H7 (cell line): ENCODE measurements around the gene DNAJC2. TPM values are rescaled to one million over a fixed set of nuclear protein-coding genes. Genes with fewer than 3 reads are reported as not detected.

Experiments
- DNase-seq: peaks from one replicate; pipeline ENCODE4 v3.0.0; 2012
- H3K27me3 ChIP-seq: 2 replicates; pipeline ENCODE4 v1.6.0; 2011; ENCODE audit warnings: mild to moderate bottlenecking, low read length; ENCODE audit not compliant: control insufficient read depth, insufficient read depth
- H3K36me3 ChIP-seq: replicated peaks from 2 replicates; pipeline ENCODE4 v1.5.1; 2011; ENCODE audit warnings: low read length; ENCODE audit not compliant: control insufficient read depth, insufficient read depth
- H3K4me3 ChIP-seq: 2 replicates; pipeline ENCODE4 v1.5.1; 2011; ENCODE audit warnings: low read depth, mild to moderate bottlenecking, control low read depth, low read length, moderate library complexity; ENCODE audit not compliant: insufficient read depth
- total RNA-seq: library from RNA; depleted of rRNA; stranded (reverse); fragments of >200 nt; shearing (Covaris generic); gene quantifications from 2 replicates; pipeline ENCODE4 v1.2.3, GENCODE V29; 2014

The DNAJC2 gene
- total RNA-seq, 1 experiment from 2014 or later: 27.1 TPM

DNA sequence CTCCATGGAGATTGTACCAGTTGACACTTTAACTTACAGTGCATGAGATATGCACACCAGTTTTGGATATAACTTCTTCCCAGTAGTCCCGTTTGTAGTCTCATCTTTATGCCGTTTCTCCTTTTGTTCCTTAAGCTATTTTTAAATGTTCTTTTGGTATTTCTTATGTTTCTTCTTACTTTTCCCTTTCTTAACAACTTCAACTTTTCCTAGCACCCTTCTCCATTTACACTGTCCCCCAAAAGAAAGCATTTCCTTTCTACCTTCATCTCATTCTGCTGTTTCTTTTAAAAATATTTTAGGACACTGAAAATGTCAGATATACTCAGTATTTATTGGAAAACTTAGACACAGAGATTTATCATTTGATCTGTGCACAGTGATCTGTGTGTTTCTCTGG is 4.4 kb upstream of the DNAJC2 start:
- Histone ChIP-seq H3K4me3 (no peak overlapping the region), H3K27me3 (no peaks in the 10 kb centered on the region), H3K36me3 (no peaks in the 10 kb centered on the region; the same call in none of the 2 replicates)
- no peak for DNase-seq

DNA sequence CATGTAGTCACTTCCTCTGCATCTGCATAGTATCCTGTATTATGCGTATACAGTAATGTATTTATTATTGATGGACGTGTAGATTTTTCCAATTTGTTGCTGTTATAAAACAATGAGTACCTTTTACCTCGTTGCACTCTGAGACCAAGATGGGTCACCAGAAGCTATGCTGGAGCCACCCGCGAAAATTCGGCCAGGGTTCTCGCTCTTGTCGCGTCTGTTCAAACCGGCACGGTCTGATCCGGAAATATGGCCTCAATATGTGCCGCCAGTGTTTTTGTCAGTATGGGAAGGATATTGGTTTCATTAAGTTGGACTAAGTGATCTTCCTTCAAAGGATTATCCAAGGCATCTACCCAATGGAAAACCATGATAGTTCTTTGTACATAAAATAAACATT is 3.9 kb upstream of the DNAJC2 start:
- H3K27me3 ChIP-seq: no peaks in the 10 kb centered on the region
- H3K36me3 ChIP-seq: no peaks in the 10 kb centered on the region; the same call in none of the 2 replicates
- no peak for DNase-seq
- H3K4me3 ChIP-seq: peak overlapping the region; percentile 91

DNA sequence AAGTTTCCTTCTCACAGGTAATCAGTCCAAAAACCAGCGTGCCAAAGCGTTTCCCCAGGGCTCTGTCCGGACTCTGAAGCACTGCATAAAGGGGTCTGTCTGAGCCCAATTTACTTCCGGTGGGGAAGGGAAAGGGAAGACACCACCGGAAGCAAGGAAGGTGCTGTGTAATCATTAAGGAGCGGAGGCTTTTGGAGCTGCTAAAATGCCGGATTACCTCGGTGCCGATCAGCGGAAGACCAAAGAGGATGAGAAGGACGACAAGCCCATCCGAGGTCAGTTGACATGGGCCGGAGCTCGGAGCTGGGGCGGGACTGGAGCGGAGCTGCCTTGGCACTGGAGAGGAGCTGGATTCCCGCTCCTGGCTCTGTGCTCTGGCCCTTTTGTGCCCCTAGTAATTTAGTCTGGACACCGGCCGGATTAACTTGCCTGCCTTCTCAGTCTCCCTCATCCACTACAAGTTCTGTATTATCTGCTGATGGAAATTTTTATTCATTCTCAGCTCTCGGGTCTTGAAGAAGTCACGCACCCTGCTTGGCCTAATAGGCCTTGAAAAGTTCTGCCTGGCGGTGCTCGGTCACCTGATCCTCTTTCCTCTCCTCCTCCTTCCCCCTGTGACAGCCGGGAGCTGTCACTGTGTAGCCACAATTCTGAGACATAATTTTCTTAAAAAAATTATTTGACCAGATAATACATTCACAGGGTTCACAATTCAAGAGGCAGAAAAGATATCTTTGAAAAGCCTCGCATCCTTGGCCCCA is 3.1 kb upstream of the DNAJC2 start, which contains the start of gene PSMC2:
PSMC2 (plus strand) TSS at position 137 of the 761 bp plus-strand sequence; CDS start at position 206, 69 bp downstream.
- no peaks in the 10 kb centered on the region; the same call in none of the 2 replicates for H3K36me3 ChIP-seq
- DNase-seq: peak; percentile 76
- H3K4me3 ChIP-seq: peak within 1 kb of the TSS; percentile 91
- no peaks in the 10 kb centered on the region for H3K27me3 ChIP-seq

DNA sequence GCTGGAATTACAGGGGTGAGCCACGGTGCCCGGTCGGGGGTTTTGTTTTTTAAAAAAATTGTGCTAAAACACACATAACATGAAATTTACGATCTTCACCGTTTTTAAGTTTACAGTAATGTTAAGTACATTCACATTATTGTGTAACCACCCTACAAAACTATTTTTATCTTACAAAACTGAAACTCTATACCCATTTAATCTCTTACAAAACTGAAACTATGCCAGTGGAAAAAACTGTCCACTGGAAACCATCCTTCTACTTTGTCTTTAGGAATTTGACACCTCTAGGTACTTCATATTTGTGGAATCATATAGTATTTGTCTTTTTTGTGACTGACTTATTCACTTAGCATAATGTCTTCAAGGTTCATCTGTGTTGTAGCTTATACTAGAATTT is 1.8 kb upstream of the DNAJC2 start:
- no peak overlapping the region for H3K4me3 ChIP-seq
- no peaks in the 10 kb centered on the region for H3K27me3 ChIP-seq
- H3K36me3 ChIP-seq: no peaks in the 10 kb centered on the region; the same call in 1 of the 2 replicates
- DNase-seq: no peak

DNA sequence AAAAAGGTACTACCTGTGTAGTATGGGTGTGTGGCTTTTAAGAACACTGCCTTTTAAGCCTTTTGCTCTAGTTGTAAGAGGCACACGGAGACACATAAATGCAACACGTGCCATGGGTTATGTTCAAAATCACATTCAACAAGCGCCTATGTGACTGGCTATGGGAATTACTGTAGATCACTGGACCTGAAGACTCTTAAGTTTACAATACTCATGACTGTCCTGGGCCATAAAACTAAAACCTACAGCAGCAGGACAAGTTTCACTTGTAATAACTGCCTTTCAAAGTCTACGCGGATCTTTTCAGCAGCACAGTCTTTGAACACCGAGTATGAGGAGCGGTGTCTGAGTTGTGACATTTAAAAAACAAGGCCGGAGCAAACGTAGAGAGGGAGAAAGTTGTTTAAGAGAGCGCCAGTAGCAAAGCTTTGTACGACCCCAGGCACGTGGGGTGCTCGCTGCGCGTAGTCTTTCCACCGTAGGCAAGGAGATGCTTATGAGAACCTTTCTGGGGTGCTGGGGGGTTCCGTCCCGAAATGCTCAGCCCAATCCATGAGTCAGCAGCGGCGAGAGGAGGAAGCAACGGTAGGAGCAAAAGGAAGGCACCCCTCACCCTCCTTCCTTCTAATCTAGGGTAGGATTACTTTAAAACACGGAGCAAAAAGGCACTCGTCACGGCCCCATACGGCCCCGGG is 662 bp downstream of the DNAJC2 start:
- no peak for DNase-seq
- peaks cover 9% of the 10 kb centered on the region for H3K36me3 ChIP-seq
- H3K27me3 ChIP-seq: no peaks in the 10 kb centered on the region
- peak overlapping the region; percentile 98 for H3K4me3 ChIP-seq

DNA sequence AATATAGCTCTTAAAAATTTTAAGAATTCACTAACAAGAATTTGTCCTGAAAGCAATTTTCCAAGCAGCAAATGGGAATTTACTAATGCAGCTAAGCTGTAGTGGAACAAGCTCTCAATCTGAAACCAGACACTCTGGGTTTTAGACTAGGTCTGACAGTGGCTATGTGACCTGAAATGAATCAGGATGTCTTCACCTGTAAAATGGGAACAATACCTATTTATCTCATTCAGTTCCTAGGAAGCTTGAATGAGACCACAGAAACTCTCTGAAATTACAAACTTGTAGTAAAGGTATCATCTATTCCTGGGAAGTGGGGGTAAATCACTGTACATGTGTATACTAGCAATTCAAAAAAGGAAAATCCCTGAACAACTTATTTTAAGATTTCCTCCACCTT is 1.2 kb downstream of the DNAJC2 start:
- no peak for DNase-seq
- Histone ChIP-seq H3K27me3 (no peaks in the 10 kb centered on the region), H3K4me3 (peak overlapping the region; percentile 98; the same call in 1 of the 2 replicates), H3K36me3 (peaks cover 9% of the 10 kb centered on the region)

DNA sequence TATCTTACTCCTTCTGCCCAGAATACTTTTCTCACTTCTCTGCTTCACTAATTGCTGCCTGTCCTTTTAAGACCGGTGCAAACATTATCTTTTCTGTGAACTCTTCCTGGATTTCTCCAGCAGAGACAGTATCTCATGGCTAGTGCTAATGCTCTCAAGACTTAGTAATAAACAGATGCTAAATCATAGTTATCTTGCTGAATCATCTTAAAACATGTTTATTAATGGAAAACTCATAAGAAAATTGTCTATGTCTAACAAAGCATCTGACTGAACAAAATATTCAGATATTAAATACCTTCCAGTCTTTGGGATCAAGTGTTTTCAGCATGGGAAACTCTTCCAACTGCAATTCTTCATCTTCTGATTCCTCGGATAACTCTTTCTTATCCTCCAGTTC is 3.1 kb downstream of the DNAJC2 start:
- DNase-seq: no peak
- Histone ChIP-seq H3K4me3 (no peak overlapping the region), H3K27me3 (no peaks in the 10 kb centered on the region), H3K36me3 (peaks cover 14% of the 10 kb centered on the region)

DNA sequence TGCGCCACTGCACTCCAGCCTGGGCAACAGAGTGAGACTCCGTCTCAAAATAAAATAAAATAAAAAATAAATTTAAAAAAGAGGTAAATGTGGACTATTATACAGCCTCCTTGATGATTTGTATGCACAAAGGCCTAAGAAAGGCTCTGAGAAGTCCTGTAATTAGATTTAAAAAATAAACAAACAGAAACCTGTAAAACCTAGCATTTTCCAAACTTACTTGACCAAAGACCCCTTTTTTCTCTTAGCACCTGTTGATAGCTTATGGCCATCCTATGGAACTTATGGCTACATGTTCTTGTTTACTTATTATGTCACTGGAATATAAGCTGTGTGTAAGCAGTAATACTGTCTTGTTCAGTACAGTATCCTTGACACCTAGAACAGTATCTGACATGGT is 5.7 kb downstream of the DNAJC2 start:
- DNase-seq: no peak
- Histone ChIP-seq H3K4me3 (no peak overlapping the region), H3K36me3 (peaks cover 15% of the 10 kb centered on the region)

DNA sequence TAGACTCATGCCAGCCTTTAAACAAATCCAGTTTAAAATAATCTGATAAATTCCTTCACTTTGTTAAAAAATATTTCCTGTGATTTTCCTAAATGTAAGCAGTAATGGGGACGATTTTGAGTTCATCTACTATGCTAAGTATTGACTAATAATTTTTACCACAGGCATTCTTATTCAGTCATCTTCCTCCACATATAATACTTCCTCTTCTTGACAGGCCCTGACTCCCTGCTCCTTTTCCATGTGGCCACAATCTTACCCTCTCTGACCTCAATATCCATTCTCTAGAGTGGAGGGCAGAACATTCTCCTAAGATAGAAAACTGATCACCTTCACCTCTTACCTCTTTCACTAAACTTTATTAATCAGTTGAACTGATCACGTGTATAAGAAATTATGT is 7.8 kb downstream of the DNAJC2 start:
- H3K27me3 ChIP-seq: no peaks in the 10 kb centered on the region
- no peak overlapping the region for H3K4me3 ChIP-seq
- peaks cover 15% of the 10 kb centered on the region for H3K36me3 ChIP-seq
- no peak for DNase-seq

More for the DNA sequence above, 5.7 kb downstream of the DNAJC2 start:
- H3K27me3 ChIP-seq: no peaks in the 10 kb centered on the region

DNA sequence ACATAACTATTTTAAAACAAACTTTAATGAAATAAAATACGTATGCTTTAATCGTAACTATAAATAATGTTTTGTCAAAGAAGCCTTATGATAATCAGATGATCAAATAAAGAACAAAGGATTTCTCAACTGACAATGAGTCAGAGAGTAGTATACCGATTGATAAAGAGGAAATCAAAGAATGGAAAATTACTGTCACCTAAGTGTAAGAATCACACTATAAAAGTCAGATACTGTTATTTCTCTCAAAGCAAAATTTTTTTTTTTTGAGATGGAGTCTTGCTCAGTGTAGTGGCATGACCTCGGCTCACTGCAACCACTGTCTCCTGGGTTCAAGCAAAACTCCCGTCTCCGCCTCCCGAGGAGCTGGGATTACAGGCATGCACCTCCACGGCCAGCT is 18.8 kb downstream of the DNAJC2 start:
- DNase-seq: no peak
- H3K4me3 ChIP-seq: no peak overlapping the region
- peaks cover 18% of the 10 kb centered on the region for H3K36me3 ChIP-seq
- H3K27me3 ChIP-seq: no peaks in the 10 kb centered on the region

DNA sequence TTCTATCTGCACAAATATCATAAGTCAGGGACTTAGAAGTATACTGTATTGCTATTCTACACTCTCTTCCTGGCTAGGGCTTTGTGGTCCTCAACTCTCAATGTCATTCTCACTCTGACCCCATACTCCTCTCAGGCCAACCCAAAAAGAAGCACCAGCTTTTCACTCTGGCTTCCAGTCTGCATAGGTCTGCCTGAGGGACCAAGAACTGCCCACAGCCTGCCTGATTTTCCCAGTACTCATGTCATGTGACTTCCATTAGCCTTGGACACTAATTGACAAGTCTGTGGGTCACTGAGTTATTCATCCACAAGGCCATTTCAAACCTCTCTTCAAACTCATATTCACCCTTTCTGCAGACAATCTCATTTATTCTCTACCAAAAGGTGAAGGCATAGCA is 27.6 kb downstream of the DNAJC2 start:
- Histone ChIP-seq H3K36me3 (peaks cover 39% of the 10 kb centered on the region), H3K4me3 (no peak overlapping the region), H3K27me3 (no peaks in the 10 kb centered on the region)
- no peak for DNase-seq

DNA sequence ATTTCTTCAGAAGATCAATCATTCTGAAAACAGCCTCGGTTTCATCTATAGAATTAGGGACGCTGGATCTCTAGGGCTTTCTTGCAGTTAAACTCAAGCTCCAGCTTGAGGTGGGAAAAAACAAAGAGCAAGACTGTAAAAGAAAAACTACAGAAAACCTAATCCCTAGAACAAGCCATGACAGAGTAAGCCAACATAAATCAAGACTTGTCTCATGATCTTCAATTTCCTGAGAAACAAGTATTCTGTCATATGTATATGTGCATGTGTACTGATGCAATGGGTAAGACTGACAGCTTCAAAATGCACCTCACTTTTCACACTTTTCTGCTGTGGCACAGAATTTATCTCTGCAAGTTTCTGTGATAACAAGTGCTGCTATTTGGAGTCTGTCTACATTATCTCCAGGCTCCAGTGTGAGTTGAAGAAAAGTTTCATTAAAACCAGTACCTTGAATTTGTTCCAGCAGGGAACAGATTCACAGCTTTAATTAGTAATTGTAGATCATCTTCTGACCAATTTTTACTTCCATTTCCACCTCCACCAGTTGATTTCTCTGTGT is 28.1 kb downstream of the DNAJC2 start:
- peaks cover 41% of the 10 kb centered on the region for H3K36me3 ChIP-seq
- no peak overlapping the region for H3K4me3 ChIP-seq
- H3K27me3 ChIP-seq: no peaks in the 10 kb centered on the region
- DNase-seq: no peak

DNA sequence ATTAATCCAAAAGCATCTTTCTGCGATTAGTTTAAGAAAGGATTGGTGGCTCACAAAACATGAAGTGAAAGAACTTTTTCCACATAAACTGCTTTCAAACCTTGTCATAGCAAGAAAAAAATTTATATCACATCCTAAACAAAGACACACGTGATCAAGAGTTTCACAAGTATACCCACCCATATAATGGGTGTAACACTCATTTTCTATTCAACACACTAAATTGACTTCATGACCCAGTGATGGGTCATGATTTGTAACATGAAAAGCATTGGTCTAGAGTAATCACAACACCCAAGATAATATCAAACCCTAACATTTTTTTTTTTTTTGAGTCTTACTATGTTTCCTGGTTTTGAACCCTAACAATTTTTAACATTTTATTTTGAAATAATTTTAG is 29.7 kb downstream of the DNAJC2 start:
- DNase-seq: no peak
- no peaks in the 10 kb centered on the region for H3K27me3 ChIP-seq
- H3K4me3 ChIP-seq: no peak overlapping the region
- H3K36me3 ChIP-seq: peaks cover 42% of the 10 kb centered on the region

DNA sequence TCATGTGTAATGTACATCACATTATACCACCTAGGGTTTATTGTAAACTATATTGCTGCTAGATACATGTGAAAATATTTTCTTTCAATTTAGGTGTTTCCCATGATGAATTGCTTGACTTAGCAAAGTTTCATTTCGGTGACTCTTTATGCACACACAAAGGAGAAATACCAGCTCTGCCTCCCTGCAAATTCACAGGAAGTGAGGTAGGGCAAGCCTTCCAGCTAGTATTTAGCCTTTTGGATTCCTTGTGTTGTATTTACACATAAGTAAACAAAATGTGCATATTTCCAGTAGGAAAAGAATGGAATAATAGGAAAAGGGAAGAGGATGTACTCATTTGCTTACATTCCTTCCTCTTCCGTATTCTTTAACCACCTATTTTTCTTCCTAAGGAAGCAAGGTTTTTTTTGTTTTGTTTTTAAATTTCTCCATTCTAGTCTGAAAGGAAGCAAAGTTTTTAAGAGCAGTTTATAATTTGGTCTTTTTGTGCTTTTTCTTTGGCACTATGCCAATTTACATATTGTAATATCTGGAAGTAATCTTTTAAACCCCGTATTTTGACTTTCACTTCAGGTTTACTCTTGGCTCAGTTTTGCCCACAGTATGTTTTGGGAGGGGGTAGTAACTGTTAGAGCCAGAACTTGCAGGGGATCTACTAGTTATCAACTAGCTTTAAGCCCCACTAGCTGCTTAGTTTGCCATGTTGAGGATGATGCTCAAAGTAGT is 36.9 kb downstream of the DNAJC2 start:
- H3K36me3 ChIP-seq: peaks cover 25% of the 10 kb centered on the region
- no peak for DNase-seq
- H3K4me3 ChIP-seq: no peak overlapping the region
- H3K27me3 ChIP-seq: no peaks in the 10 kb centered on the region
